ENCODE measurements around the gene PLCG1.

Gene PLCG1

GRCh38 chr20:41165001-41165882, 27.9 kb downstream of the PLCG1 start:
- in situ Hi-C loops (cut with HindIII; ENCODE audit: low sequenced_read_pairs) = no loop called here

DNA sequence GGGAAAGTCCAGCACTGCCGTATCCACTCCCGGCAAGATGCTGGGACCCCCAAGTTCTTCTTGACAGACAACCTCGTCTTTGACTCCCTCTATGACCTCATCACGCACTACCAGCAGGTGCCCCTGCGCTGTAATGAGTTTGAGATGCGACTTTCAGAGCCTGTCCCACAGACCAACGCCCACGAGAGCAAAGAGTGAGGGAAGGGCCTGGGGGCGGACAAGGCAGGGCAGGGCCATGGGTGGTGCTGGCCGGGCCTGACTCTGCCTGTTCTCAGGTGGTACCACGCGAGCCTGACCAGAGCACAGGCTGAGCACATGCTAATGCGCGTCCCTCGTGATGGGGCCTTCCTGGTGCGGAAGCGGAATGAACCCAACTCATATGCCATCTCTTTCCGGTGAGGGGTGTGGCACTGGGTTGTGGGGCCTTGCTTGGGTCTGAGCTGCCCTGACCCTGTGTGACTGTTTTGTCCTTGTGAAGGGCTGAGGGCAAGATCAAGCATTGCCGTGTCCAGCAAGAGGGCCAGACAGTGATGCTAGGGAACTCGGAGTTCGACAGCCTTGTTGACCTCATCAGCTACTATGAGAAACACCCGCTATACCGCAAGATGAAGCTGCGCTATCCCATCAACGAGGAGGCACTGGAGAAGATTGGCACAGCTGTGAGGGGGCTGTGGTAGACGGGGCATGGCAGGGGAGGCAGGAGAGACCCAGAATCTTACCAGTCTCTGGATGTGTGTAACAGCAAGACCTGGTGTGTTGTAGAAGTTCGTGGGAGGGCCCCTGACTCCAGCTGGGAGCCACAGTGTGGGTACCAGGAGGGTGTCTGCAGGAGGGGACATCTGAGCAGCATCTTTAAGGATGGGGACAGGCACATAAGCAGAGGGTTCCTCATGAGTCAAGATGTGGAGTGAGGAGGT, 29.1 kb downstream of the PLCG1 start:
- in situ Hi-C loops (cut with HindIII; ENCODE audit: low sequenced_read_pairs) = no loop called here

GRCh38 chr20:41167118-41167470, 29.8 kb downstream of the PLCG1 start:
- in situ Hi-C loops (cut with HindIII; ENCODE audit: low sequenced_read_pairs) = no loop called here

GRCh38 chr20:41167481-41168253, 30.3 kb downstream of the PLCG1 start:
- in situ Hi-C loops (cut with HindIII; ENCODE audit: low sequenced_read_pairs) = no loop called here

DNA sequence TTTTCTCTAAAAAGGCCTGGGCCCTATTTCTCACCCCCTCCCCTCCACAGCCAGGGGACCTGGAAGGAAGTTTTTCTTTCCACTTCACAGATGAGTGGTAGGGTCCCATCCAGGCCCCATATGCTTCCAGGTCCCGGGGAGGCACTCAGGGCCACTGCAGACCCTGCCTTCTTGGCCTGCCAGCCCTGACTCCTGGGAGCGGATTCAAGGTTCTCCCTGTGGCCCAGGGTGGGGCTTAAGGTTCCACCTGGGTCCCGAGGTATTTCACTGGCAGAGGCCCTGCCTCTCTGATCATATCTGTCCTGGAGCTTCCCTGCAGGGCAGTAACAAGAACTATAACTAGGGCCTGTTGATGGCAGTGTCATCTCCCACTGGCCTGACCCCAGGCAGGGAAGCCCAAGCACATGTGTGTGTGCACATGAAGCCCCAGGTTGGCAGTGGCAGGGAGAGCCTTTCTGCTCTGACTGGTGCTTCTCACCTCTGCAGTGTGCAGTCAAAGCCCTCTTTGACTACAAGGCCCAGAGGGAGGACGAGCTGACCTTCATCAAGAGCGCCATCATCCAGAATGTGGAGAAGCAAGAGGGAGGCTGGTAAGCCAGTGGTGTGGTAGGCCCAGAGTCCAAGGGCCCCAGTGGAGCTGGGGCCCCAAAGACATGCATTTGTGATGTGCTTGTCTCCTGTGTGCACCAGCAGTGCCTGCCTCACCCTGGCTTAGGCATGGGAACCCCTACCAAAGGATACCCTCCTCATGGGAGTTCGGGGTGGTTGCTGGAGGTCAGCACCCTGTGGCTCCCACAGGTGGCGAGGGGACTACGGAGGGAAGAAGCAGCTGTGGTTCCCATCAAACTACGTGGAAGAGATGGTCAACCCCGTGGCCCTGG, 31.2 kb downstream of the PLCG1 start:
- in situ Hi-C loops (cut with HindIII; ENCODE audit: low sequenced_read_pairs) = no loop called here

GRCh38 chr20:41169162-41169690, 31.9 kb downstream of the PLCG1 start:
- in situ Hi-C loops (cut with HindIII; ENCODE audit: low sequenced_read_pairs) = no loop called here

- in situ Hi-C loops (cut with HindIII; ENCODE audit: low sequenced_read_pairs) = no loop called here
Measured at GRCh38 chr20:41169791-41170351, 32.5 kb downstream of the PLCG1 start.

DNA sequence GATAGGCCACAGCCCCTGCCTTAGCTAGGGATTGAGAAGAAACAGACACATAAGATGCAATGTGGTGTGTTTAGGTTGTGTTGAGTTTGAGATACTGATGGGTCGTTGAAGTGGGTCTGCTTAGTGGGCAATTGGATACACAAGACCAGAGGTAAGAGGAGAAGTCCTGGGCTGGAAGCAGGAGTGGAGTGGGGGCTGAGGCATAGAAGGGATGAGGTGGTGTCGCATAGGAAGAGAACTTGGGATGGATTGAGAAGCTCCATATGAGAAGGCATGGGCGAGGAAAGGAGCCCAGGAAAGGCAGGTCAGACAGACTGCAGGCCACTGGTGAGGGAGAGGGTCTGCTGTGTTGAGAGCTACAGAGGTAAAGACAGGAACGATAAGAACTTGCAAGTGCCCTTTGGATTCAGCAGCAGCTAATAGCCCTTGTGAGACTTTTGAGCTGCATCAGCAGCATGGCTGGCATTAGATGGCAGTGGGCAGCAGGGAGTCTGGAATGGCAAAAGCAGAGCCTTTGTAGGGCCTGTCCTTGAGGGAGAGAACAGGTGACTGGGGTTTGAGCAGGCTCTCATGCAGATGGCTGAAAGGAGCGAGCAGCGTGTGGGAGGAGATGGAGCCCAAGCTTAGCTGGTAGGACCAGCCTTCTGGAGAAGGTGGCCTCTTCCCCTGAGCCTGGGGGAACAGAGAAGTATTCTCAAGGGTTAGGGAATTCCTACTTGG, 33.2 kb downstream of the PLCG1 start:
- in situ Hi-C loops (cut with HindIII; ENCODE audit: low sequenced_read_pairs) = no loop called here

DNA sequence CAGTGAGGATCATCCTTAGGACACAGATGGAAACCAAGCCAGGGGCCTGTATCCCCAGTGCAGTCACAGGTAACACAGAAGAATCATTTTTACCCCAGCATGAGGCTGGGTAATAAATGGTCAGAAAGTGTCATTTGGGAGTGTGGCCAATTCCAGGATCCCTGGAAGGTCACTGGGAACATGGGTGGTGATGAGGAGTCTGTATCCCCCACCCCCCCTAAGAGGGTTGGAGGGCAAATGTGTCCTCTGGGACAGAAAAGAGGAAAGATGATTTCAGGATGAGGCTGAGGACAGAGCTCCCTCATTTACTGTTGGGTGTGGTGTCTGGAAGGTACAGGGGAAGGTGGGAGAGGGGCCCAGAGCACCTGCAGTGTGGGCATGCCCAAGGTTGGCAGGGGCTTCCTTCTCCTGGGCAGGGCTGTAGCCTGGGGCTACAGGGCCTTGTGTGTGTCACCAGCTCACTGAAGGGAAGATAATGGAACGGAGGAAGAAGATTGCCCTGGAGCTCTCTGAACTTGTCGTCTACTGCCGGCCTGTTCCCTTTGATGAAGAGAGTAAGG, 34.5 kb downstream of the PLCG1 start:
- in situ Hi-C loops (cut with HindIII; ENCODE audit: low sequenced_read_pairs) = no loop called here

DNA sequence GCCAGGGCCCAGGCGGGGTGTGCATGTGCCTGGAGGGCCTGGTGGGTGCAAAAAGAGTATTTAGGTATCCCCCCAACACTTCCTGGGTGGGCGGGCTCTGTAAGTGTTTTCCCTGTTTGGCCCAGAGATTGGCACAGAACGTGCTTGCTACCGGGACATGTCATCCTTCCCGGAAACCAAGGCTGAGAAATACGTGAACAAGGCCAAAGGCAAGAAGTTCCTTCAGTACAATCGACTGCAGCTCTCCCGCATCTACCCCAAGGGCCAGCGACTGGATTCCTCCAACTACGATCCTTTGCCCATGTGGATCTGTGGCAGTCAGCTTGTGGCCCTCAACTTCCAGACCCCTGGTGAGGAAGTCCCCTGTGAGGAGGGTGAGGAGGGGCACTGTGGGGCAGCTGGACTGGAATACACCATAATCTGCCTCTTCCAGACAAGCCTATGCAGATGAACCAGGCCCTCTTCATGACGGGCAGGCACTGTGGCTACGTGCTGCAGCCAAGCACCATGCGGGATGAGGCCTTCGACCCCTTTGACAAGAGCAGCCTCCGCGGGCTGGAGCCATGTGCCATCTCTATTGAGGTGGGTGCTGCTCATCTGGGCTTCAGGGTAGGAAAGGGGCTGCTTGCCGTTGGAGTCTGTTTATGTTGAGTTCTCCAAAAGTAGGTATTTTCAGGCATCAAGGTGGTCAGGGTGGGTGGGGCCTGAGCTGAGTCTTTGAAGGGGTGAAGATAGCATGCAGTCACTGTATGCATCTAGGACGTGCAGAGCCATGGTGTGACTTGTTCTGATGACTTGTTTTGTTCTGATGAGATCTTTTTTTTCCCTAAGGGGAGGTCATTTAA, 35.2 kb downstream of the PLCG1 start:
- in situ Hi-C loops (cut with HindIII; ENCODE audit: low sequenced_read_pairs) = no loop called here

DNA sequence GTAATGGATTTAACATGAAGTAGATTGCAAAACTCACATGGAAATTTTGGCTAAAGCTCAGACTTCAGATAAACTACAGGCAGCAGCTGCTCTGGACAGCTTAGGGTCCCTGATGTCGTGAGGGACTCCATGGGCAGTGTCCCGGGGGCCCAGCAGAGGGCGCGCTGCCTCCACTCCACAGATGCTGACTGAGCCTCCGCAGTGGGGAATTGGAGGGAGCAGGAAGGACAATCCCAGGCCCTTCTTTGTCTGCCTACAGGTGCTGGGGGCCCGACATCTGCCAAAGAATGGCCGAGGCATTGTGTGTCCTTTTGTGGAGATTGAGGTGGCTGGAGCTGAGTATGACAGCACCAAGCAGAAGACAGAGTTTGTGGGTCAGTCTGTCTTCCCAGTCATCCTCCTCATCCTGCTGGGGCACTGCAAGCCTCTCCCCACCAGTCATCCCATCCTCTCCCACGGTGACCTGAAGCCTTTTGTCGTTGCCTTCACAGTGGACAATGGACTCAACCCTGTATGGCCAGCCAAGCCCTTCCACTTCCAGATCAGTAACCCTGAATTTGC, 35.9 kb downstream of the PLCG1 start:
- in situ Hi-C loops (cut with HindIII; ENCODE audit: low sequenced_read_pairs) = no loop called here

DNA sequence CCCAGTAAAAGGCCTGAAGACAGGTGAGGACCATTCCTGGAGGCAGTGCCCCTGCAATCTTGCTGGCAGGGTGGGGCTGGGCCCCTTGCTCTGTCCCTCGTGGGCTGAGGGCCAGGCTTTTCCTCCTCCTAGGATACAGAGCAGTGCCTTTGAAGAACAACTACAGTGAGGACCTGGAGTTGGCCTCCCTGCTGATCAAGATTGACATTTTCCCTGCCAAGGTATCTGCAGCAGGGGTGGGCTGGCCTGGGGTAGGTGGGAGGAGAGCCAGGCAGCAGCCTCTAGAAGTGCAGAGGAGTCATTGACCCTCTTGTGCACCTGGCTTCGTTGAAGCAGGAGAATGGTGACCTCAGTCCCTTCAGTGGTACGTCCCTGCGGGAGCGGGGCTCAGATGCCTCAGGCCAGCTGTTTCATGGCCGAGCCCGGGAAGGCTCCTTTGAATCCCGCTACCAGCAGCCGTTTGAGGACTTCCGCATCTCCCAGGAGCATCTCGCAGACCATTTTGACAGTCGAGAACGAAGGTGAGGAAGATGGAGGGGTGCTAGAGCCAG, 36.5 kb downstream of the PLCG1 start:
- in situ Hi-C loops (cut with HindIII; ENCODE audit: low sequenced_read_pairs) = no loop called here

GRCh38 chr20:41174373-41174772, 37.0 kb downstream of the PLCG1 start:
- in situ Hi-C loops (cut with HindIII; ENCODE audit: low sequenced_read_pairs) = no loop called here

GRCh38 chr20:41174782-41175181, 37.4 kb downstream of the PLCG1 start:
- in situ Hi-C loops (cut with HindIII; ENCODE audit: low sequenced_read_pairs) = no loop called here

- in situ Hi-C loops (cut with HindIII; ENCODE audit: low sequenced_read_pairs) = no loop called here
Measured at GRCh38 chr20:41175201-41175651, 37.9 kb downstream of the PLCG1 start.

GRCh38 chr20:41175727-41176330, 38.5 kb downstream of the PLCG1 start:
- in situ Hi-C loops (cut with HindIII; ENCODE audit: low sequenced_read_pairs) = no loop called here
